HG03432 (cell line): Measurements from ENCODE around the gene RAB3GAP2.
A peak's percentile ranks its signal among the peaks of the same experiment; 100 is the strongest.
"Not testable (repeated sequence)": the region's sequence is repeated elsewhere in the genome, so short reads cannot be mapped to it uniquely, and the experiment has no call there.

Experiments used
- ATAC-seq: cut with Tn5 transposase; IDR thresholded peaks from one replicate; pipeline ENCODE4 v1.9.1; 2021; ENCODE audit warnings: mild to moderate bottlenecking, moderate library complexity; ENCODE audit not compliant: unreplicated experiment

The RAB3GAP2 gene

GRCh38 chr1:220156620-220157146, 115.6 kb downstream of the RAB3GAP2 start:
- ATAC-seq = no peak

DNA sequence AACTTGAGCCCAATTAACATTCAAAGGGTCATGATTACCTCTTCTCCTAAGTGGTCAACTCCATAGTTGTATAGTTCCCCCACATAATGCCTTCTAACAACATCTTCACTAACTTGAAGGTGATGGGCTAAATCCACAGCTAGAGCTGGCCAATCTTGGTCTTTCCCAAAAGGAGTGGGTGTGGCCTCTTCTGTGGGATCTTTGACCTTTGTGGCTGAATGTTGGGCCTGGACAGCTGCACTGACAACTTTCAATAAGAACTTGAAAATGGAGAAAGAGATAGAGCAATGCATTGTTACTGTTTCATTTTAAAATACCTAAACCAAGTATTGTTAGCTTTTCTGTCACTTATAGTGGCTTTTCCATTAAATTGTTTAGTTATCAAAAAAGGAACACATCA, 119.1 kb downstream of the RAB3GAP2 start:
- ATAC-seq = no peak

GRCh38 chr1:220151454-220151853, 120.8 kb downstream of the RAB3GAP2 start:
- ATAC-seq = no peak

GRCh38 chr1:220149742-220150141, 122.5 kb downstream of the RAB3GAP2 start:
- ATAC-seq = peak; percentile 68

DNA sequence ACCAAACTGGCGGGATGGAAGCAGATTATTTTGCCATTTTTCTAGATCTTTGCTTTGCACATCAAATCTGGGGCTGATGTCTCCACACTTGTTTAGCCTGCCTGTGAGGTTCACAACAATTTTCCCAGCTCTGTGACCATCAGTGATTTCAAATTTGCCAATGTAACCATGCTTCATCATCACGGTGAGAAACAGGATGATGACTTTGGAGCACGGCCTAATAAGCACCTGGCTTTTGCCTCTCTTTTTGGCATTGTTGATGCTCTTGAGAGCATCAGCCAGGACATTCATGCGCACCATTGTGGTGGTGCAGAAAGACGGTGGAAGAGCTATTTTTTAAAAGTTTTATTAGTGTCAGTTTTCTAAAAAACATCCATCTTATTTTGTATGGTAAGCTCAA, 128.2 kb downstream of the RAB3GAP2 start:
- ATAC-seq = no peak

DNA sequence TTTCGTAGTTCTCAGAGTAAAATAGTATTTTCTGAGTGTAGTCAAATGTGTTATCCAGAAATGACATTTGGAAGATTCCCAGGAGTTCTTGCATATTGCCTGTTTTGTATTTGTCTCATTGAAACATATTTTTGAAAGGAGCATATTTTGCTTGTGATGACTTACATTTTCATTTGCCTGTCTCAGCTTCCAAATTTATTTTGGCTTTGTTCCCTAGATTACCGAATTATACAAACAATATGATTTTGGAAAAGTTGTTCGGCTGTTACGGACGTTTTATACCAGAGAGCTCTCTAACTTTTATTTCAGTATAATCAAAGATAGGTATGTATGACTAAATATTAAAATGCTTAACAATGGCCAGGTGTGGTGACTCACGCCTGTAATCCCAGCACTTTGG, 132.3 kb downstream of the RAB3GAP2 start:
- ATAC-seq = no peak

- ATAC-seq = no peak
Observed at GRCh38 chr1:220137019-220137786, 135.1 kb downstream of the RAB3GAP2 start.

GRCh38 chr1:220135755-220136154, 136.5 kb downstream of the RAB3GAP2 start:
- ATAC-seq = no peak

- ATAC-seq = no peak
Observed at GRCh38 chr1:220129479-220130210, 142.6 kb downstream of the RAB3GAP2 start.

- ATAC-seq = no peak
Observed at GRCh38 chr1:220127076-220127475, 145.2 kb downstream of the RAB3GAP2 start.

GRCh38 chr1:220124542-220124941, 147.7 kb downstream of the RAB3GAP2 start:
- no peak for ATAC-seq

- ATAC-seq = no peak
Observed at GRCh38 chr1:220123889-220124288, 148.4 kb downstream of the RAB3GAP2 start.

DNA sequence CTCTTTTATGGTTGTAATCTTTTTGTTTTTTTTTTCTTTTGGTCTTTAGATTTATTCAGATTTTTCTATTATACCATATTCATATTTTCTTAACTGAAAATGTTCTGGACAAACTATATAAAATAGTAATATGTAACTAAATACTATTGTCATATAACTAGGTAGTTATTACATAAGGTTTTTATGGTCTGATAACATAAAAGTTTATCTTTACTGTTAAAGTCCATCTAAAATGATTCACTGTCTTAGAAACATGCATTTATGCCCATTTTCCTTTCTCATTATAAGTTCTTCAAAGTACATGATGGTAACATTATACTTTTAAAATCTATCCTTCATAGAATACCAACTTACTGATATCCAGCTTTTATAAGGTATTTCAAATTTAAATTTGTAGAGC, 149.2 kb downstream of the RAB3GAP2 start:
- ATAC-seq = no peak

DNA sequence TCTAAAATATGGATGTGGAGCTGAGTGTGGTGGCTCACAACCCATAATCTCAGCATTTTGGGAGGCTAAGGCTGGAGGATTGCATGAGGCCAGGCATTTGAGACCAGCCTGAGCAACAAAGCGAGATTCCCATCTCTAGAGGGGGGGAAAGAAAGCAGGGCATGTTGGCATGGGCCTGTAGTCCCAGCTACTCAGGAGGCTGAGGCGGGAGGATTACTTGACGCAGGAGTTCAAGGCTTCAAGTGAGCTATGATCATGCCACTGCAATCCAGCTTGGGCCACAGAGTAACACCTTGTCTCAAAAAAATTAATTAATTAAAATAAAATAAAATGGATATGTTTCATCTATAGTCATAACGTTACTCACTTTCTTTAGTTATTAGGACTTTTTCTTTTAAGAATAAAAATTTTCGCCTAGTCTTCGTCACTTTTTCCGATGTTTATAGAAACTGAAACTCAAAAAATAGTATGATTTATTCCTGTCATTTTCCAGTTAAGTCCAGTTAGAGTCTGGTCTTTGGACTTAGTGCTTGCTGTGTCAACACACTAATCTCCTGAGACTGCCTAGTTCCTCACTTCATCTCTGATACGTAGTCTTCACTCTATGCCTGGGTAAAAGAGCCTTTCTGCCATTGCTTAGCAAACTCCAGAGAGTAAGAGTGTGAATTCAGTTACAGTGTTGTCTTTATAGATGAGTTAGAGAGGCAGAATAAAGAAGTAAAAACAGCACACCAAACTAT, 150.3 kb downstream of the RAB3GAP2 start:
- ATAC-seq = peak; percentile 56

- ATAC-seq = no peak
Observed at GRCh38 chr1:220119043-220119512, 153.2 kb downstream of the RAB3GAP2 start.

DNA sequence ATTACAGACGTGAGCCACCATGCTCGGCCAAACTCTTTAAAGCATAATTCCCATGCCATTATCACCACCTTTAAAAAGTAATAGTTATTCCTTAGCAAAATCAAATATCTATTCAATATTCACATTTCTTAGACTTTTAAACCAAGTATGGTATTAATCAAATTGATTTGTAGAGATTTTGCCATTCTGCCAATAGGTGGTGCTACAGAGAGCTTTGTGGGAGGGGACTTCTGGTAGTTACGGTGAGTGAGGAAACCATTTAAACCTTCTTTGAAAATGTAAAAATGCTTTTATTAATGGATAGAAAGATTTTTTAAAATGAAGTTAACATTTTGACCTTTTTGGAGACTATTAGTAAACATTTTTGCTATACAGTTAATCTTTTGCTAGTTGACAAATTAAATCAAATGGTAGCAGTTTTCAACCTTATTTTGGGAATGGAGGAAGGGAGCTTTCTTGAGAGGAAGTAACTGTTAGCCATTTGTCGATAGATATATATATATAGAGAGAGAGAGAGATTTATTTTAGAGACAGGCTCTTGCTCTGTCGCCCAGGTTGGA, 159.0 kb downstream of the RAB3GAP2 start:
- peak; percentile 83 for ATAC-seq

DNA sequence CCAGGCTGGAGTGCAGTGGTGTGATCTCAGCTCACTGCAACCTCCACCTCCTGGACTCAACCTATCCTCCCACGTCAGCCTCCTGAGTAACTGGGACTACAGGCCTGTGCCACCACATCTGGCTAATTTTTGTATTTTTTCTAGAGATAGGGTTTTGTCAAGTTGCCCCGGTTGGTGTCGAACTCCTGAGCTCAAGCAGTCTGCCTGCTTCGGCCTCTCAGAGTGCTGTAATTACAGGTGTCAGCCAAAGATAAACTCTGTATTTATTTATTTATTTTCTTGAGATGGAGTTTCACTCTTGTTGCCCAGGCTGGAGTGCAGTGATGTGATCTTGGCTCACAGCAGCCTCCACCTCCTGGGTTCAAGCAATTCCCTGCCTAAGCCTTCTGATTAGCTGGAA, 159.7 kb downstream of the RAB3GAP2 start:
- ATAC-seq = not testable (repeated sequence)

- ATAC-seq = not testable (repeated sequence)
Observed at GRCh38 chr1:220110473-220110872, 161.8 kb downstream of the RAB3GAP2 start.

DNA sequence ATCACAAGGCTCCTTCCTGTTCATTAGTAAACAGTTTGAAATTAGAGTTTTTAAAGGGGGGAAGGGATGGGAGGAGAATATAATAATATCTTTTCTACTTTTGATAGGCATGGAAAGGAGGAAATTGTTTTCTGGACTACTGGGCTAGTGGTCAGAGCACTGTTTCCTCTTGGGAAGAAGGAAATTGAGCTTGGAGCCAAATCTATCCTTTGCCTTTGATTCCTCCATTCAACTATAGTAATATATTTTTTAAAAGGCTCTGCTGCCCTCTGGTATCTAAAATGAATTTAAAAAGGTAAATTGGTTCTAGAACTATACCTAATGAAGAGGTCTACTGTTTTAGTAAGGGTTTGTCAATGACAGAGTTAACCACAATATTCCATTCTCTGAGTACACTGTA, 172.4 kb downstream of the RAB3GAP2 start:
- ATAC-seq = no peak
